PC-3 (cell line): Measurements from ENCODE around the gene ZNF682. TPM values are rescaled to one million over a fixed set of nuclear protein-coding genes. Genes with fewer than 3 reads are reported as not detected.
"Not testable (repeated sequence)": the region's sequence is repeated elsewhere in the genome, so short reads cannot be mapped to it uniquely, and the experiment has no call there.

Experiments used
- ATAC-seq: fragments of 200-7000 bp; cut with Tn5 transposase; 2 replicates; pipeline ENCODE4 v1.9.1; 2020; ENCODE audit warnings: mild to moderate bottlenecking, moderate library complexity
- BruUV-seq: library from RNA; stranded (reverse); fragments of 400-500 nt; replicated peaks from 2 replicates; lab custom pipeline; 2021; lab: Mats Ljungman, UMichigan
- CTCF ChIA-PET: fragments of 300-600 bp; sonication (Branson Sonifier 250); formaldehyde crosslinking; loops from one replicate; lab custom pipeline; 2022; ENCODE audit warnings: antibody characterized with exemption; lab: Charles Lee
- POLR2A ChIA-PET: fragments of 300-600 bp; sonication (Branson Sonifier 250); formaldehyde crosslinking; loops from one replicate; lab custom pipeline; 2022; ENCODE audit warnings: antibody characterized with exemption; ENCODE audit not compliant: unreplicated experiment; lab: Charles Lee
- DNase-seq: peaks from one replicate; pipeline ENCODE4 v3.0.0-alpha.2; 2015
- H2AFZ ChIP-seq: fragments of 300-600 bp; sonication (generic); 2 replicates; pipeline ENCODE4 v1.6.0; 2016; ENCODE audit warnings: antibody characterized with exemption, low read length
- H3F3A ChIP-seq: fragments of 300-600 bp; sonication (generic); one replicate; pipeline ENCODE4 v1.6.0; 2017; ENCODE audit warnings: antibody characterized with exemption, low read length, control low read depth, mild to moderate bottlenecking; ENCODE audit not compliant: unreplicated experiment
- H3K27ac ChIP-seq: fragments of 300-600 bp; sonication (generic); 2 replicates; pipeline ENCODE4 v1.5.1; 2016; ENCODE audit warnings: mild to moderate bottlenecking, low read length
- H3K27me3 ChIP-seq: fragments of 300-600 bp; sonication (generic); 2 replicates; pipeline ENCODE4 v1.6.1; 2016; ENCODE audit warnings: low read length, mixed read lengths
- H3K36me3 ChIP-seq: fragments of 300-600 bp; sonication (generic); 2 replicates; pipeline ENCODE4 v1.6.1; 2016; ENCODE audit warnings: low read depth, mixed run types, low read length, mixed read lengths
- H3K4me1 ChIP-seq: fragments of 300-600 bp; sonication (generic); 2 replicates; pipeline ENCODE4 v1.5.1; 2016; ENCODE audit warnings: low read length; ENCODE audit not compliant: insufficient read depth
- H3K4me2 ChIP-seq: fragments of 300-600 bp; sonication (generic); 2 replicates; pipeline ENCODE4 v1.6.0; 2016; ENCODE audit warnings: low read length
- H3K4me3 ChIP-seq: fragments of 300-600 bp; sonication (generic); 2 replicates; pipeline ENCODE4 v1.5.1; 2016; ENCODE audit warnings: mild to moderate bottlenecking, low read length, mixed read lengths
- H3K79me2 ChIP-seq: fragments of 300-600 bp; sonication (generic); 2 replicates; pipeline ENCODE4 v1.6.1; 2017; ENCODE audit warnings: low read length, mixed read lengths
- H3K9ac ChIP-seq: fragments of 300-600 bp; sonication (generic); 2 replicates; pipeline ENCODE4 v1.6.0; 2016; ENCODE audit warnings: mild to moderate bottlenecking, low read length
- H3K9me2 ChIP-seq: fragments of 300-600 bp; sonication (generic); replicated peaks from 2 replicates; pipeline ENCODE4 v1.6.1; 2016; ENCODE audit warnings: mixed run types, low read length, mixed read lengths
- H3K9me3 ChIP-seq: fragments of 300-600 bp; sonication (generic); 2 replicates; pipeline ENCODE4 v1.6.1; 2016; ENCODE audit warnings: low read length, mixed read lengths
- H4K20me1 ChIP-seq: fragments of 300-600 bp; sonication (generic); 2 replicates; pipeline ENCODE4 v1.6.1; 2016; ENCODE audit warnings: low read length, mixed read lengths
- CTCF ChIP-seq: fragments of 300-600 bp; sonication (generic); conservative IDR thresholded peaks from 2 replicates; pipeline ENCODE4 v1.5.1; 2017; ENCODE audit warnings: antibody characterized with exemption, low read depth, mild to moderate bottlenecking, low read length
- EZH2 ChIP-seq: fragments of 300-600 bp; sonication (generic); IDR thresholded peaks from one replicate; pipeline ENCODE4 v1.6.1; 2017; ENCODE audit warnings: antibody characterized with exemption, mild to moderate bottlenecking, low read length; ENCODE audit not compliant: unreplicated experiment
- EZH2phosphoT487 ChIP-seq: fragments of 300-600 bp; sonication (generic); IDR thresholded peaks from 2 replicates; pipeline ENCODE4 v1.6.1; 2018; ENCODE audit warnings: mild to moderate bottlenecking, antibody characterized with exemption, low read length, borderline replicate concordance
- intact Hi-C: fragments of 100-400 bp; cut with micrococcal nuclease; formaldehyde crosslinking; loops from 2 replicates; pipeline ENCODE4 v1.9.0; 2023
- total RNA-seq: library from RNA; depleted of rRNA; stranded (reverse); fragments of >200 nt; gene quantifications from 2 replicates; pipeline ENCODE4 v1.2.3, GENCODE V29; 2014

Gene ZNF682
- total RNA-seq, 1 experiment from 2014 or later: 3.5 TPM

DNA sequence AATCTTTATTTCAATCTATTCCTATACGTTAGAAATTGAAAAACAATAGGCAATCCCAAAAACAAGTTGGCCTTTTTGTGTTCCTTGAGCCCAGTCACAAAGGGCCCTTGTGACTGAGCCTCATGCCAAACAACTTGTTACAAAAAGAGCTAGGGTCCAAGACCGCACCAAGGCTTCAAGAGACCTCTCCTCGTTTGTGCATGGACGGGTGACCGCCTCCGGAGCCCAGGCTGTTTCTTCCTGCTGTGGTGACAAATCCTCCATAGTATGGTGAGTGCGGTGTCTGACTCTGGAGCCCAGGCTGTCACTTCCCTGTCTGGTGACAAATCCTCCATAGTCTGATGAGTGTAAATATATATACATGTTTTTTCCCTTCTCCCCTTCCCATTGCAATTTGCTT lies 74.9 kb downstream of the ZNF682 start:
- H3K36me3 ChIP-seq: no peaks in the 10 kb centered on the region; the same call in 1 of the 2 replicates
- H3F3A ChIP-seq: no peaks in the 10 kb centered on the region
- no peaks in the 10 kb centered on the region for H3K9me2 ChIP-seq
- no TSS peak for BruUV-seq
- no peak overlapping the region for H2AFZ ChIP-seq
- CTCF ChIA-PET: no interaction called here
- POLR2A ChIA-PET: no interaction called here
- H3K4me1 ChIP-seq: no peaks in the 10 kb centered on the region
- no peaks in the 10 kb centered on the region for H3K27me3 ChIP-seq
- DNase-seq (no peak), ATAC-seq (no peak)
- H4K20me1 ChIP-seq: no peaks in the 10 kb centered on the region
- no peak overlapping the region for H3K4me2 ChIP-seq
- no peak overlapping the region for H3K4me3 ChIP-seq
- no peak for TF ChIP-seq EZH2phosphoT487
- no peak for TF ChIP-seq EZH2
- no peak for TF ChIP-seq CTCF
- no peak overlapping the region for H3K27ac ChIP-seq
- H3K9ac ChIP-seq: no peak overlapping the region
- no peaks in the 10 kb centered on the region for H3K79me2 ChIP-seq
- intact Hi-C loops: no loop called here
- H3K9me3 ChIP-seq: peaks cover 16% of the 10 kb centered on the region; the same call in 1 of the 2 replicates

GRCh38 chr19:19959151-19959799 lies 80.0 kb downstream of the ZNF682 start:
- H4K20me1 ChIP-seq, ATAC-seq, H3K9me2 ChIP-seq, BruUV-seq, H3K4me3 ChIP-seq, H3K36me3 ChIP-seq, H3K27me3 ChIP-seq, H2AFZ ChIP-seq, H3K79me2 ChIP-seq, H3K4me2 ChIP-seq, H3F3A ChIP-seq, POLR2A ChIA-PET, H3K9ac ChIP-seq, CTCF ChIA-PET, H3K27ac ChIP-seq, H3K4me1 ChIP-seq: not testable (repeated sequence)
- peak; percentile 34 for DNase-seq
- intact Hi-C loops: loop anchor here (10.0 kb wide), 1 partner anchor 424 kb away; the partner anchor contains the start of gene CILP2
- H3K9me3 ChIP-seq: 0 out of 2 replicates have a peak, but pooled peaks cover 10% of the 10 kb centered on the region

- CTCF ChIA-PET, H3K4me2 ChIP-seq, BruUV-seq, POLR2A ChIA-PET, H4K20me1 ChIP-seq, ATAC-seq, H3K4me1 ChIP-seq, H3K27ac ChIP-seq, H3K9me2 ChIP-seq, H3K4me3 ChIP-seq, H2AFZ ChIP-seq, H3K9ac ChIP-seq, H3K27me3 ChIP-seq, H3F3A ChIP-seq, H3K9me3 ChIP-seq, H3K36me3 ChIP-seq, H3K79me2 ChIP-seq, DNase-seq: not testable (repeated sequence)
- intact Hi-C loops: loop anchor here (10.0 kb wide), 1 partner anchor 423 kb away; the partner anchor contains the start of gene CILP2
Observed at GRCh38 chr19:19957766-19958165, 81.5 kb downstream of the ZNF682 start.
